Stimulated activated naive CD8-positive, alpha-beta T cell treated with anti-CD3 and anti-CD28 coated beads, Interleukin-15, Interleukin-2, amounts not matched to agents 100 U/mL and 50 U/mL, for 24 hours (primary cell): ENCODE results near the gene ARNT2.
"Not testable (repeated sequence)": the region's sequence is repeated elsewhere in the genome, so short reads cannot be mapped to it uniquely, and the experiment has no call there.

Experiments
- ATAC-seq: fragments of 150-1000 bp; cut with Tn5 transposase; one replicate; pipeline ENCODE4 v1.10.0; 2021
- DNase-seq: peaks from one replicate; pipeline ENCODE4 v3.0.0; 2021

ARNT2 gene

GRCh38 chr15:80615783-80616391, 211.7 kb downstream of the ARNT2 start:
- DNase-seq: no peak
- ATAC-seq: no peak

- ATAC-seq: no peak
- DNase-seq: no peak
Measured at GRCh38 chr15:80618685-80619400, 214.7 kb downstream of the ARNT2 start.

DNA sequence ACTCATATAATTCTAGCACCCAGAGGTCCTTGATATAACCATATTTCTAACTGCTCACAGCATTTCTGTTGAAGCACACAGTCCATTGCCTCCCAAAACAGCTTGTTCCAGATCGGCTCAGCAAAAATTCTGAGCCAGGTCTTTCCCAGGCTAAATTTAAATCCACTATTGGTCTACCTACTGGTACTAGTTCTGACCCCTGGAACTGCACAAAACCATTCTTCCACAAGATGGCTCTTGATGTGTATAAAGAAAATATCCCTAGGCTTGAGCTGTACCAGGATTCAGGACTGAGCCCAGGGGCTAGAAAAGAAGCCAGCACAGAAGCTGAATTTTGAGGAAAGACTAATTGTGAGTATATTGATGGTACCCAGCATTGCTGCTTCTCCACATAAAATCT, 215.5 kb downstream of the ARNT2 start:
- no peak for DNase-seq
- ATAC-seq: no peak

DNA sequence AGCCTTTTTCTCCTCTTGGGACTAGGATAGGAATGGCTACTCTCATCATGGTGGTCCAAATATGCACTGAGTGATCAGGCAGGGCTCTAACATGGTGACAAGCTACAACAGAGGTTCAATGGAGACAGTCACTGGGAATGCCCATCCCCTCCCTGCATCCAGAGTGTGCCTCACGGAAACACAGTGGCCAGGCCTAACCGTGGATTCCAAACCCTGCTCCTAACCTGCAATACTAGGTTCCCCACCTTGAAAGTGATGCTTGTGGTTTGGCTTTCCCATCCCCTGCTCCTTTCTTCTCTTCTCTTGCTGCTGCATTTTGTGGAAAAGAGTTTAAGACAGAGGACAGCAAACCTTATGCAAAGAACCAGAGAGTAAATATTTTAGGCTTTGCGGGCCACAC, 216.0 kb downstream of the ARNT2 start:
- DNase-seq (no peak), ATAC-seq (no peak)

- ATAC-seq (no peak), DNase-seq (no peak)
Measured at GRCh38 chr15:80620931-80621330, 216.7 kb downstream of the ARNT2 start.

DNA sequence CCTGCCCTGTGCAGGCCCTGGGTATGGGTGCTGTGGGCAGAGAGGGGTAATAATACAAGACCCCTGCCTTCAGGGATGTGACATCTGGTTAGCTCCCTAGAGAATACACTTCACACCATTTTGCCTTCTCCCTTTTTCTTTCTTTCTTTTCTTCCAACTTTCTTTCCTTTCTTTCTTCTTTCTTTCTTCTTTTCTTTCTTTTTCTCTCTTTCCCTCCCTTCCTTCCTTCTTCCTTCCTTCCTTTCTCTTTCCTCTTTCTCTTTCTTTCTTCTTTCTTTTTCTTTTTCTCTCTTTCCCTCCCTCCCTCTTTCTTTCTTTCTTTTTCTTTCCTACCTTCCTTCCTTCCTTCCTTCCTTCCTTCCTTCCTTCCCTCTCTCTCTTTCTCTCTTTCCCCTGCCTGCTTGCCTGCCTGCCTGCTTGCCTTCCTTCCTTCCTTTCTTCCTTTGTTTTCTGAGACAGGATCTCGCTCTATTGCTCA, 222.5 kb downstream of the ARNT2 start:
- no peak for ATAC-seq
- DNase-seq: no peak

- ATAC-seq (no peak), DNase-seq (no peak)
Measured at GRCh38 chr15:80629355-80629754, 225.2 kb downstream of the ARNT2 start.

DNA sequence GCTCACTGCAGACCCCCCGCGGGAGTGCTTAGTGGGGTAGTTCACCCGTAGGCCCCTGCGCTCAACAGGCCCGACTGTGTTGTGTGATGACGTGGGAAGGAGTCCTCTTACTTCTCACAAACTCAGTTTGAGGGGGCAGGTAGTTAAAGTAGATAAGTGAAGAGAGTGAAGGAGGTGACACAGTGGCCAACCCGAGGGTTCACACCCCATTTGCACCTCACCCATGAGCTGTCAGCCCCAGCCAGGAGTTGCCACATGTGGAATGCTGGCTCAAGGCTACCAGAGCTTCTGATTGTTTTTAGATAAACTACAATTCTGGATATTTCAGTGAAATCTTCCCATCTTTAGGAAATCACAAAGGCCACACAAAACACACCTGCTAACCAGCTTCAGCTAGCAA, 226.8 kb downstream of the ARNT2 start:
- ATAC-seq: no peak
- no peak for DNase-seq

GRCh38 chr15:80633221-80633620, 229.0 kb downstream of the ARNT2 start:
- DNase-seq (no peak), ATAC-seq (no peak)

DNA sequence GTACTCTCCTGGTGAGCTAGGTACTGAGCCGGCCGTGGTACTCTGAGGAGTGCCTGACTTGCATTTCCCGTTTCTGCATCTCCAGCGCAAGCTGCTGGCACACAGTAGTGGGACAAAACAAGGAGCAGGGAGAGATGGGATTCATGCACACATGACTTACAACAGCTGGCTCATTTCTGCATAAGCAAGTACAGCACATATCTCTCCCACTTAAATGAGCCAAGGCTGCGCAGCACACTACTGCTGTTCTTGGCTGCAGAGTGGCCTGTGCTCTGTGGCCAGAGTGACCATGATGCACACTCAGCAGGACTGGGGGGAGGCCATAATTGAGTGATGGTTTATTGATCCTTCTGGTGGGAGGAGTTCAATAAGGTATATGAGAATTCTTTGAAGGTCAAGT, 231.8 kb downstream of the ARNT2 start:
- ATAC-seq (no peak), DNase-seq (no peak)

DNA sequence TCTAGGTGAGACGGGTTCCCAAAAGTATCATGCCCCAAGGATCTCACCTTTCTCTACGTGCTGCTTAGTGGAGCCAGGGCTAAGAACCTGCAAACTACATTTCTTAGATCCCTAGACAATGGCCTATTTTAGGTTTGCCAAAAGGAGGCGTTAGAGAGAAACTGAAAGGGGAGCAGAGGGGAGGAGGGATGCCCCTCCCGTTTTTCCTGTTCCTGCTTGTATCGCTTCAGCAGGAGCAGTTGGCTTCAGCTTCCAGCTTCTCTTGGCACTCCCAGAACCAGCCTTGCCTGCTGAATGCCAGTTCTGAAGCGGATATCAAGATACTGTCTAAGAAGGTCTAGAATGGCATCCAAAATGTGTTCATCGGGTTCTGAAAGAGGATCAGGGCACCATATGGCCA, 232.5 kb downstream of the ARNT2 start:
- ATAC-seq (no peak), DNase-seq (no peak)

GRCh38 chr15:80637747-80638146, 233.6 kb downstream of the ARNT2 start:
- ATAC-seq (no peak), DNase-seq (no peak)

DNA sequence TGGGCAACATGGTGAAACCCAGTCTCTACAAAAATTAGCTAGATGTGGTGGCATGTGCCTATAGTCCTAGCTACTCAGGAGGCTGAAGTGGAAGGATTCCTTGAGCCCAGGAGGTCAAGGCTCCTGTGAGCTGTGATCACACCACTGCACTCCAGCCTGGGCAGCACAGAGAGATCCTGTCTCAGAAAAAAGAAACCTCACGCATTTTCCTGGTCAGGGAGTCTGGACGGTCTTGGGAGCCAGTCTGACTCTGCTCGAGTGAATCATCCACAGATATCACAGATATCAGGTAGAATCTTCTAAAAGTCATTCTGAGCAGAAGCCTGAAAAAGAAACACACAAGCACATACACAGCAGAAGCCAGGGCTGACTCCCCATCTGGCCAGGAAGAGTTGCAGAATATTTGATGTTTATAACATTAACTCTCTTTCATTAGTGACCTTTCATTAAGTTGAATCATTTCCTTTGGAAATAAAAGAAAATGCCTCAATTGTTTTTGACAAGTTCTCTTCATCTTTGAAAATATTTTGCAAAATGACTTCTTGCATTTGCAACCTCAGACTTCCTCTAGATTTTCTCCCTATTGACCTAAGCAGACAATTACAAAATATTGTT, 234.5 kb downstream of the ARNT2 start:
- ATAC-seq: no peak
- DNase-seq: no peak

DNA sequence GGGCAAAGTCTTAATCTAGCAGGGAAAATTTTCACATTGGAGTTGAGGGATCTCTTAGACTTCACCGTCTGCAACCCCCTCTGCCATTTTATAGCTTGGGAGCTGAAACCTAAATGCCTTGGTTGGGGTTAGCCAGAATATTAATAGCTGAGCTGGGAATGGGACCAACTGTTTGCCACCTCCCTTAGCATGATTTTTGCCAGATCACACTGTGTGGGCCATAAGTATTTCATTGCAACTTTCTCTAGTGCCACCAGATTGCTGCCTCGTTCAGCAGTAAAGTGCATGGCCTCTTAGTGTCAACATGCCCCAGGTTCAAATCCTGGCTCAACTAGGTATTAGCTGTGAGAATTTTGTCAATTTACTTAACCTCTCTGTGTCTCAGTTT, 235.0 kb downstream of the ARNT2 start:
- DNase-seq (no peak), ATAC-seq (no peak)

DNA sequence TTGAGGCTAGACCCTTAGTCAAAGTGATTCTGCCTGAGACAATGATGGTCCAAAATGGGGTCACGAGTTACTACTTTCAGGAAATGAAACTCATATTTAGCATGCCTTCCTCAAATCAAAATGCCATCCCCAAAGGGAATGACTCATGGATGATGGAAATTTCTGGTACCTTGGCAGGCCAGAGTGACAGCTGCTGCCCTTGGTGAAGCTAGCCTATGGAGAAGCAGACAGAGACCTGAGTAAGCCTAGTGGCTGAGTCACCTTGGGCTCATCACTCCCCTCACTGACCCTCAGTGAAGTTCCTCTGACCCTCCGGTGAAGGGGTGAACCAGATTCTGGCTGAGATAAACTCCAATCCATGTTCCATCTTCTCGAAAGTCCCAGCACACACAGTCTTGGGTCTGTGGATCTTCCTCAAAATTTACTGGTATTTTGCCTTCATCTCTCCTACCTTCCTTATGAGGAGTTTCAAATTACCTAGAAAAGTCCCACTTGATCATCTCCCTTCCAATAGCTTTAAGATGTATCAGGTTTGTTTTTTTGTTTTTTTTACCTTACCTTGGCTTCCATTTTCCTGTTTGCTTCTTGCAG, 236.4 kb downstream of the ARNT2 start:
- ATAC-seq: no peak
- no peak for DNase-seq

- ATAC-seq: no peak
Measured at GRCh38 chr15:80641384-80641783, 237.2 kb downstream of the ARNT2 start.

DNA sequence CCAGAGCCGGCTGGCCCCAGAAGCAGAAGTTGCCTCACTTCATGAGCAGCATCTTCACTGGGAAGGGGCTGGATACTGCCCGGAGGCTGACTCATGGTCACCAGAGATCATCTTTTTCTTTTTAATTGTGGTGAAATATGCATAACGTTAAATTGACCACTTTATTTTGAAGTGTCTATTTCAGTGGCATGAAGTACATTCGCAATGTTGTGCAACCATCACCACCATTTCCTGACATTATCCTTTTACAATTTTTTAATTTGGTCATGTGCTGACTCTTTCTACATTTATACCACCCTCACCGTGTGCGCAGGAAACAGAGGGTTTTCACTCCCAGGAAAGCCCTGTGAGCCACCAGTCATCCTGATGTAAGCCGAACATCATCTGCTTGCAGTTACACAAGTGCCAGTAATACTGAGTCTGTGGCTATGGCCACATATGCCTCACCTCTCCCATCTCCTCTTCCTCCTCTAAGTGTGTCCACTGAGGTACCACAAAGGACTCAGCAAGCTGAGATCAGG, 239.3 kb downstream of the ARNT2 start:
- ATAC-seq: no peak
- DNase-seq: no peak

More at GRCh38 chr15:80641384-80641783, 237.2 kb downstream of the ARNT2 start:
- DNase-seq: no peak

- DNase-seq (no peak), ATAC-seq (no peak)
Measured at GRCh38 chr15:80645494-80646065, 241.4 kb downstream of the ARNT2 start.

DNA sequence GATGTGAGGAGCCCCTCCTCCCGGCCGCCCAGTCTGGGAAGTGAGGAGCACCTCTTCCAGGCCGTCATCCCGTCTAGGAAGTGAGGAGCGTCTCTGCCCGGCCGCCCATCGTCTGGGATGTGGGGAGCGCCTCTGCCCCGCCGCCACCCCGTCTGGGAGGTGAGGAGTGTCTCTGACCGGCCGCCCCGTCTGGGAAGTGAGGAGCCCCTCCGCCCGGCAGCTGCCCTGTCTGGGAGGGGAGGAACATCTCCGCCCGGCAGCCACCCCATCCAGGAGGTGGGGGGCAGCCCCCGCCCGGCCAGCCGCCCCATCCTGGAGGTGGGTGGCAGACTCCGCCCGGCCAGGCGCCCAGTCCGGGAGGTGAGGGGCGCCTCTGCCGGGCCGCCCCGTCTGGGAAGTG, 243.2 kb downstream of the ARNT2 start:
- DNase-seq, ATAC-seq: not testable (repeated sequence)
